Measurements from ENCODE around the gene RAB22A.

RAB22A gene, protein sequence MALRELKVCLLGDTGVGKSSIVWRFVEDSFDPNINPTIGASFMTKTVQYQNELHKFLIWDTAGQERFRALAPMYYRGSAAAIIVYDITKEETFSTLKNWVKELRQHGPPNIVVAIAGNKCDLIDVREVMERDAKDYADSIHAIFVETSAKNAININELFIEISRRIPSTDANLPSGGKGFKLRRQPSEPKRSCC

GRCh38 chr20:58309591-58310290 lies at the start of gene RAB22A:
Gene RAB22A (plus strand): TSS chr20:58309715. CDS start chr20:58309977, 262 bp downstream.
- DNase-seq (ENCODE audit: low spot score): peak; percentile 91

GRCh38 chr20:58260006-58260405 lies 49.5 kb upstream of the RAB22A start:
- no peak for DNase-seq (ENCODE audit: low spot score)

DNA sequence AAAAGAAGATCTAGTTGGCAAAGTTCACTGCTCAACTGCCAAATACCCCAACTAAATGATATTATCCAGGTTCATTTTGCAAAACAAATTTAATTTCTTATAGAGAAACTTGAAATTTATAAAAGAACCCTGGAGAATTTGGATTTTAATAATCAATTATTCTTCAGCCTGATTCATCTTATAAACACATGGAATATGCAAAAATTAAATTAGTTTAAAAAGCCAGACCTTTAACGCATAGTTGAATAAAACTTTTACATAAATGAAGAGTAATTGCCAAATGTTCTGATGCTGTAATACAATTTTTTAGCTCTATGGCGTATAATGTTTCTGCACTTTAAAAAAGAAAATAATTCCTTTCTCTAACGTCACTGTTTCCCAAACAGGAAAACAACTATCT lies 47.9 kb upstream of the RAB22A start:
- DNase-seq (ENCODE audit: low spot score): no peak

- no peak for DNase-seq (ENCODE audit: low spot score)
Measured at GRCh38 chr20:58264271-58264670, 45.2 kb upstream of the RAB22A start.

GRCh38 chr20:58267389-58268215 lies 41.9 kb upstream of the RAB22A start:
- no peak for DNase-seq (ENCODE audit: low spot score)

GRCh38 chr20:58268421-58268821 lies 41.1 kb upstream of the RAB22A start:
- no peak for DNase-seq (ENCODE audit: low spot score)

- DNase-seq (ENCODE audit: low spot score): no peak
Measured at GRCh38 chr20:58268936-58269619, 40.4 kb upstream of the RAB22A start.

DNA sequence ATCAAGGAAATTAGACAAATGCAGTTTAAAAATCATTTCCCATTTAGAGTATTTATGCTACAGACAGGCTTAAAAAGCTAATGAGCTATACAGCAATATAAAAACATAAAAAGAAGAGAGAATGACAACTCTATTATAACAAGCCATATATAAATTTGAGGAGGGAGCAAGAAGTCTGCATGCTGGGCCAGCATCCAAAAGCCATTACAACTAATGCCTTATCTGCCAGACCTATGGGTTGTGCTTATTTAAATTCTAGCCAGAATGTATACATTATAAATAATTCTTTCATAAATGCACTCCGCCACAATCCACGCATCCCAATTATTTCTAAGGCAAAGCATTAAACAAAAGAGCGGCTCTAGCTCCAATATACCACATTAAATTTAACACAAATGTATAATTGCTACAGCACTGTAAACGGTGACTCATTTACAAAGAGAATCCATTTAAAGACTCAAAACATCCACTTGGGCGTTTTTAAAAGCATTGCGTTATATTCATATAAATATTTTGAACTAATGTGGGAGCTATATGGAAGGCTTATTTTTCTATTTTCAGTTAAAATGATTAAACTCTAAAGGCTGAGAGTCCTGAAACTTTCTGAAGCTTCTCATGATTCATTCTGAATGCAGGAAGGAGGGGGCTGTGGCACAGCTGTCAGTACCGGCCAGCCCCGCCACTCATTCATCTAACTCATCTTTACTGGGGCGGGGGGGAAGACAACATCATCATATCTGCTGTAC lies 37.7 kb upstream of the RAB22A start:
- DNase-seq (ENCODE audit: low spot score): no peak

DNA sequence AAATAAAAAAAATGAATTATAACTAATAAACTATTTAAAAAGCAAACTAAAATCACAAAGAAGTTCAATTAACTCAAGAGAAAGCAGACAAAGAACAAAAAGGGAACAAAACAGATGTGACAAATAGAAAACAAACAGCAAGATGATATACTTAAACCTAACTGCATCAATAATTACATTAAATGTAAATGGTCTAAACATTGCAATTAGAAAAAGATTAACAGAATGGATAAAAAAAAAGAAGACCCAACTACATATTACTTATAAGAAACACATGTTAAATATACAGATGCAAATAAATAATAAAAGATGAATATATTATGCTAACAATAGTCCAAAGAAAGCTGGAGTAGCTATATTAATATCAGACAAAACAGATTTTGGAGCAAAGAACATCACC lies 35.1 kb upstream of the RAB22A start:
- DNase-seq (ENCODE audit: low spot score): no peak

GRCh38 chr20:58277107-58277506 lies 32.4 kb upstream of the RAB22A start:
- DNase-seq (ENCODE audit: low spot score): no peak

GRCh38 chr20:58277578-58278472 lies 31.7 kb upstream of the RAB22A start:
- no peak for DNase-seq (ENCODE audit: low spot score)

DNA sequence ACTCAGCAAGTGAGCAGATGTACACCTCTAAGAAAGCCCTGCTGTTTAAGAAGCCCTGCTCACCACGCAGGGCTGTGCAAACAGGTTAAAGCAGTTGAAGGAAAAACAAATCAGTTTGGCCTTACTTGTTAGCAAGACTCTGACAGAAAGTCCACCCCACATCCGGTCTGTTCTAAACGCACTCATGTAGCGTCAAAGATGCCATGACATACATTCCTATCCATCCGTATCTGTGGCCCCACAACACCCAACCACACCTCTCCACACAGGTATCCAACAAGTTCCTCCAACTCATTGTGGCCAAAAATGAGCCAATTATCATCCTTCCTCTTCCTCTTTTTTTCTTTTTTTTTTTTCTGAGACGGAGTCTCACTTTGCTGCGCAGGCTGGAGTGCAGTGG lies 22.8 kb upstream of the RAB22A start:
- DNase-seq (ENCODE audit: low spot score): no peak

DNA sequence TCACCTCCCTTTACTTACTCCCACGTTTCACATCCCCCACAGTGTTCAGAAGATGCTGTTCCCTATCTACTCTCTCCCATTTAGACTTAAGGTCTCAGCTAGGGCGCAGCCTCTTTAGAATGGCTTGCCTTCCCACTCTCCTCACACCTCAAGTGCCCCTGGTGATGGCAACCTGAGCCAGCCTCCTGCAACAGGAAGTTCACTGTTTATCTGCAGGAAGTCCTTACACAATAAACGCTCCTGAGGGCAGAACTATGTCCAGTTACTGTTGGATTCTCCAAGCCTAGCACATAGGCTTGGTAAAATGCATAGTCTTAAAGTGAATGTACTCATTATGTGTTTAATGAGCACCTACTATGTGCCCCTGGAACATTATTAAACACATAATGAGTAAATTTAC lies 21.9 kb upstream of the RAB22A start:
- no peak for DNase-seq (ENCODE audit: low spot score)

- no peak for DNase-seq (ENCODE audit: low spot score)
Measured at GRCh38 chr20:58289143-58289542, 20.4 kb upstream of the RAB22A start.

GRCh38 chr20:58293453-58293852 lies 16.1 kb upstream of the RAB22A start:
- DNase-seq (ENCODE audit: low spot score): no peak

GRCh38 chr20:58294497-58295455 lies 14.7 kb upstream of the RAB22A start:
- DNase-seq (ENCODE audit: low spot score): no peak

- no peak for DNase-seq (ENCODE audit: low spot score)
Measured at GRCh38 chr20:58296051-58296837, 13.3 kb upstream of the RAB22A start.

- no peak for DNase-seq (ENCODE audit: low spot score)
Measured at GRCh38 chr20:58297394-58297793, 12.1 kb upstream of the RAB22A start.

DNA sequence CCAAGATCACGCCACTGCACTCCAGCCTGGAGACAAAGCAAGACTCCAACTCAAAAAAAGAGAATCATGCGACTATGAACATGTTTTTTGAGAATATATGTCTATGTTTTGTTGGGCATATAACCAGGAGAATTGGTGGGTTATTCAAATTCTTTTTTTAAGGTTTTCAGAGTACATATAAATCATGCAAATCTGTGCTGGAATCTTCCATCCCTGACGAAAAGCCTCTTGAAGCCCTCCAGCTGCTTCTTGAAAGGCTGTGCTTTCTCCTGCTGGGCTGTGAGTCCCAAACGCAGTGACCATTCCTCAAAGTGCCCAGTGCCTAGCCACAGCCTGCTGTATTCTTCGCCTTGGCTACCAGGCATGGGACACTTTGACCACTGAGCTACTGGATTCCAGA lies 9.2 kb upstream of the RAB22A start:
- DNase-seq (ENCODE audit: low spot score): no peak
